RWPE1 (cell line): ENCODE measurements around the gene ATG3.
"Not testable (repeated sequence)": the region's sequence is repeated elsewhere in the genome, so short reads cannot be mapped to it uniquely, and the experiment has no call there.

Experiments
- CTCF ChIA-PET: fragments of 350-600 bp; sonication (Branson Sonifier 250); formaldehyde crosslinking; extraction: SDS; loops from one replicate; lab custom pipeline; 2021; lab: Yijun Ruan, JAX
- POLR2A ChIA-PET: fragments of 400-600 bp; formaldehyde crosslinking; extraction: SDS; loops from one replicate; lab custom pipeline; 2020; ENCODE audit warnings: antibody characterized with exemption; ENCODE audit not compliant: low non-redundant PET; lab: Yijun Ruan, JAX
- DNase-seq: peaks from one replicate; pipeline ENCODE4 v3.0.0; 2012; ENCODE audit warnings: low spot score
- H3K27ac ChIP-seq: fragments of 450-650 bp; 2 replicates; pipeline ENCODE4 v1.5.1; 2017
- TF ChIP-seq, protein P1 (sequence below): fragments of 450-650 bp; conservative IDR thresholded peaks from 2 replicates; pipeline ENCODE4 v1.5.1; 2017; ENCODE audit warnings: low read depth, mild to moderate bottlenecking

ATG3 gene

GRCh38 chr3:112497897-112498548 lies 63.7 kb downstream of the ATG3 start:
- CTCF ChIA-PET = interaction anchor here (1.0 kb wide), 1 partner anchor 11 kb away, joined by 3 read pairs; no protein-coding TSS in a partner anchor
- TF ChIP-seq, protein P1, sequence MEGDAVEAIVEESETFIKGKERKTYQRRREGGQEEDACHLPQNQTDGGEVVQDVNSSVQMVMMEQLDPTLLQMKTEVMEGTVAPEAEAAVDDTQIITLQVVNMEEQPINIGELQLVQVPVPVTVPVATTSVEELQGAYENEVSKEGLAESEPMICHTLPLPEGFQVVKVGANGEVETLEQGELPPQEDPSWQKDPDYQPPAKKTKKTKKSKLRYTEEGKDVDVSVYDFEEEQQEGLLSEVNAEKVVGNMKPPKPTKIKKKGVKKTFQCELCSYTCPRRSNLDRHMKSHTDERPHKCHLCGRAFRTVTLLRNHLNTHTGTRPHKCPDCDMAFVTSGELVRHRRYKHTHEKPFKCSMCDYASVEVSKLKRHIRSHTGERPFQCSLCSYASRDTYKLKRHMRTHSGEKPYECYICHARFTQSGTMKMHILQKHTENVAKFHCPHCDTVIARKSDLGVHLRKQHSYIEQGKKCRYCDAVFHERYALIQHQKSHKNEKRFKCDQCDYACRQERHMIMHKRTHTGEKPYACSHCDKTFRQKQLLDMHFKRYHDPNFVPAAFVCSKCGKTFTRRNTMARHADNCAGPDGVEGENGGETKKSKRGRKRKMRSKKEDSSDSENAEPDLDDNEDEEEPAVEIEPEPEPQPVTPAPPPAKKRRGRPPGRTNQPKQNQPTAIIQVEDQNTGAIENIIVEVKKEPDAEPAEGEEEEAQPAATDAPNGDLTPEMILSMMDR = no peak
- no peak overlapping the region for H3K27ac ChIP-seq
- no peak for DNase-seq
- POLR2A ChIA-PET = no interaction called here

DNA sequence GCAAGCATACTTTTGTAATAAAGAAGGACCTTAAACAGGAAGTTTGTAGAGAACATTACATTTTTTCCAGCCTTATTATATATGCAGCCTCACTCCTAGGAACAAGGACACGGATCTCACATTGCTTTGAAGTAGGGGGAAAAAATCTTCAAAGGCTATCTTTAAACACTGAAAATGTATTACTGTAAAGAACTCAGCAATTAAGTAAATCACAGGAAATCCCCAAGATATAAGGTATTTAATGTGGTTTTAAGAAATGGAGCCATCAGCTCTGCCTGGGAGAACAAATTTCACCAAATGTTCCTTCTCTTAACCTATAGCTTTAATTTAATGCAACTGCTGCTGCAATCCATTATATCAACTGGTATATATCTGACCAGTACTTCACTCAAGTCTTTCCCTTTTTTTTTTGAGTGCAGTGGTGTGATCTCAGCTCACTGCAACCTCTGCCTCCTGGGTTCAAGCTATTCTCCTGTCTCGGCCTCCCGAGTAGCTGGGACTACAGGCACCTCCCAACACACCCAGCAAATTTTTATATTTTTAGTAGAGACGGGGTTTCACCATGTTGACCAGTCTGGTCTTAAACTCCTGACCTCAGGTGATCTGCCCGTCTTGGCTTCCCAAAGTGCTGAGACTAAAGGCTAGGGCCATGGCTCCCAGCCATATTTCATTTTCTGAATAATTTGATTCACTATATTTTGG lies 65.2 kb downstream of the ATG3 start:
- POLR2A ChIA-PET = no interaction called here
- no peak overlapping the region for H3K27ac ChIP-seq
- TF ChIP-seq, protein P1 = no peak
- no peak for DNase-seq
- CTCF ChIA-PET = interaction anchor here (1.2 kb wide), 2 partner anchors 35 to 131 kb away, joined by 4 read pairs; no protein-coding TSS in a partner anchor

- DNase-seq, H3K27ac ChIP-seq, CTCF ChIA-PET, POLR2A ChIA-PET: not testable (repeated sequence)
Measured at GRCh38 chr3:112494448-112494767, 67.4 kb downstream of the ATG3 start.

- ChIA-PET CTCF (interaction anchor here (0.6 kb wide), 1 partner anchor 121 kb away, joined by 6 read pairs; no protein-coding TSS in a partner anchor), POLR2A (no interaction called here)
- H3K27ac ChIP-seq = no peak overlapping the region
- TF ChIP-seq, protein P1 = no peak
- no peak for DNase-seq
Measured at GRCh38 chr3:112492124-112492523, 69.6 kb downstream of the ATG3 start.

- ChIA-PET POLR2A (no interaction called here), CTCF (interaction anchor here (0.6 kb wide), 1 partner anchor 122 kb away, joined by 6 read pairs; no protein-coding TSS in a partner anchor)
- no peak overlapping the region for H3K27ac ChIP-seq
- DNase-seq = no peak
- TF ChIP-seq, protein P1 = no peak
Measured at GRCh38 chr3:112491373-112491772, 70.4 kb downstream of the ATG3 start.

DNA sequence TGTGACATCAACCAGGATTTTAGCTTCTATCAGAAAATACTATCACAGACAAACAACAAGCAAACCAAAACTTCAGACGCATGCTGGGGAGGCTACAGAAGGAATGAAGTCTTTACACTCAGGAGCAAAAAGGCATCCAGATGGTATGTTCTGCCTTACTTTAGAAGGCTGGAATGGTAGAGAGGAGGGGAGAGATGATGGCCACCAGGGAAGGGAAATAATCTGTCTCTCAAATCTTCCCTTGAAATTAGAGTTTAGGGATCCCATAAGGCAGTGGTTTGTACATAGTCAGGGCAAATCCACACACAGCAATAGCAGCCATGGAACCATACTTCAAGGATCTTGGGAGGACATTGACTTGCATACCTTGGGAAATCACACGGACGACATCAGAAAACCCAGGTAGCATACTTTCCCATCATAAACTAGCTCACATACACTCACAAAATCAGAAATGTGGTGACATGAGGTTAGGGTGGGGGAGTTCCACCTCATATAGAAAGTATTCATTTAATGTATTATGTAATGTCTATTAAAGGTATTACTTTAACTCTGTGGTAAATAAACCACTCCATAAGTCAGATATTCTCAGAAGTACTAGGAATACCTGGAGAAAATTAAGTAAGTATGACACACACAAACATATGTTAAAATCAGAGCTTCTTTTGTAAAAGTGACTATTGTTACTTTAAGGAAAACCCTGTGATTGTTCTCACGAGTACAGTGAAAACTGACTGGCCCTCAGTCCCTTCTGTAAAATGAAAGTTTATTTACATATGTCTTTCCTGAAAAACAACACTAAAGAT lies 71.9 kb downstream of the ATG3 start:
- no peak overlapping the region for H3K27ac ChIP-seq
- ChIA-PET CTCF (interaction anchor here (0.6 kb wide), 2 partner anchors 42 to 160 kb away, joined by 3 to 9 read pairs; no protein-coding TSS in a partner anchor), POLR2A (no interaction called here)
- TF ChIP-seq, protein P1 = no peak
- no peak for DNase-seq
